Measurements from ENCODE around the gene ISG15. TPM values are rescaled to one million over a fixed set of nuclear protein-coding genes. Genes with fewer than 3 reads are reported as not detected.

Gene ISG15
- total RNA-seq, 4 donors from 2014 or later = 17.0 to 91.6 (median 40.1) TPM

GRCh38 chr1:1019122-1019999, 6.1 kb downstream of the ISG15 start:
- no peaks in the 10 kb centered on the region for H3K36me3 ChIP-seq
- H3K27me3 ChIP-seq = no peaks in the 10 kb centered on the region
- TF ChIP-seq POLR2A (IDR thresholded peaks at IDR 0.05) (no peak), CTCF (IDR thresholded peaks at IDR 0.05) (peak in 5 of 6 experiments; percentile 52 to 77 (median 58))
- no peaks in the 10 kb centered on the region for H3K9me3 ChIP-seq
- peak overlapping the region; percentile 79 to 98 (median 92) for H3K27ac ChIP-seq
- H3K4me1 ChIP-seq = peaks cover 0 to 25% (median 8%) of the 10 kb centered on the region in 4 donors
- DNase-seq = peak; percentile 80 to 91 (median 91)
- peak overlapping the region; percentile 70 to 90 (median 80) for H3K4me3 ChIP-seq

- no peaks in the 10 kb centered on the region for H3K9me3 ChIP-seq
- peak within 1 kb of the TSS; percentile 70 to 90 (median 80) for H3K4me3 ChIP-seq
- H3K4me1 ChIP-seq = peaks cover 0 to 24% (median 7%) of the 10 kb centered on the region in 4 donors
- H3K36me3 ChIP-seq = no peaks in the 10 kb centered on the region
- H3K27me3 ChIP-seq = no peaks in the 10 kb centered on the region
- peak within 1 kb of the TSS; percentile 79 to 98 (median 92) for H3K27ac ChIP-seq
- no peak for TF ChIP-seq CTCF (IDR thresholded peaks at IDR 0.05)
- peak in 1 of 2 donors; percentile 22 for TF ChIP-seq POLR2A (IDR thresholded peaks at IDR 0.05)
- DNase-seq = peak in 1 of 3 donors; percentile 79
Measured at GRCh38 chr1:1020000-1020404, 6.7 kb downstream of the ISG15 start, which contains the start of gene AGRN. Gene AGRN, plus strand, starts transcription at chr1:1020120. Its CDS starts 53 bp downstream, at chr1:1020173.

- DNase-seq = no peak
- Histone ChIP-seq H3K4me3 (peak overlapping the region; percentile 70 to 90 (median 80)), H3K27me3 (no peaks in the 10 kb centered on the region), H3K27ac (peak overlapping the region; percentile 79 to 98 (median 92)), H3K4me1 (peaks cover 0 to 24% (median 7%) of the 10 kb centered on the region in 4 donors), H3K36me3 (no peaks in the 10 kb centered on the region), H3K9me3 (no peaks in the 10 kb centered on the region)
- TF ChIP-seq POLR2A (IDR thresholded peaks at IDR 0.05) (no peak), CTCF (IDR thresholded peaks at IDR 0.05) (no peak)
Measured at GRCh38 chr1:1020415-1021009, 7.2 kb downstream of the ISG15 start.

GRCh38 chr1:1021010-1021919, 8.0 kb downstream of the ISG15 start:
- Histone ChIP-seq H3K36me3 (no peaks in the 10 kb centered on the region), H3K4me3 (peak overlapping the region in 3 of 4 donors; percentile 76 to 90 (median 83)), H3K9me3 (no peaks in the 10 kb centered on the region), H3K27ac (no peak overlapping the region), H3K27me3 (no peaks in the 10 kb centered on the region), H3K4me1 (peaks cover 0 to 24% (median 7%) of the 10 kb centered on the region in 4 donors)
- DNase-seq = no peak
- TF ChIP-seq CTCF (IDR thresholded peaks at IDR 0.05) (no peak), POLR2A (IDR thresholded peaks at IDR 0.05) (no peak)

GRCh38 chr1:1021920-1022259, 8.6 kb downstream of the ISG15 start:
- Histone ChIP-seq H3K9me3 (no peaks in the 10 kb centered on the region), H3K27me3 (no peaks in the 10 kb centered on the region), H3K4me3 (no peak overlapping the region), H3K27ac (no peak overlapping the region), H3K36me3 (no peaks in the 10 kb centered on the region), H3K4me1 (peaks cover 0 to 24% (median 7%) of the 10 kb centered on the region in 4 donors)
- no peak for TF ChIP-seq CTCF (IDR thresholded peaks at IDR 0.05)
- TF ChIP-seq POLR2A (IDR thresholded peaks at IDR 0.05) = no peak
- DNase-seq = no peak

Measured in Peyer's patch (tissue), 4 donors.